ENCODE data around the gene COX8C. TPM values are rescaled to one million over a fixed set of nuclear protein-coding genes. Genes with fewer than 3 reads are reported as not detected.
A peak's percentile ranks its signal among the peaks of the same experiment; 100 is the strongest.

The COX8C gene
- total and polyA plus RNA-seq, 8 donors = not detected

- H3K27ac ChIP-seq = no peak overlapping the region
- H3K27me3 ChIP-seq = no peaks in the 10 kb centered on the region
- ATAC-seq (no peak), DNase-seq (no peak), FAIRE-seq (no peak)
- H3K4me1 ChIP-seq = peaks cover 0 to 11% (median 0%) of the 10 kb centered on the region in 3 donors
- H3K4me3 ChIP-seq = no peak overlapping the region
- intact Hi-C loops (cut with DNase I) = no loop called here
- TF ChIP-seq CTCF (IDR thresholded peaks at IDR 0.05) = no peak
- no peaks in the 10 kb centered on the region for H3K9me3 ChIP-seq
- WGBS, 2 donors = 96 to 98% methylated on average over 4 of the region's 4 CpGs
- H3K36me3 ChIP-seq = no peaks in the 10 kb centered on the region
Measured at GRCh38 chr14:93337143-93337753, 9.7 kb upstream of the COX8C start.

- Histone ChIP-seq H3K36me3 (no peaks in the 10 kb centered on the region), H3K4me3 (no peak overlapping the region), H3K27ac (no peak overlapping the region), H3K27me3 (no peaks in the 10 kb centered on the region), H3K9me3 (no peaks in the 10 kb centered on the region), H3K4me1 (peaks cover 0 to 11% (median 0%) of the 10 kb centered on the region in 3 donors)
- intact Hi-C loops (cut with DNase I) = no loop called here
- TF ChIP-seq CTCF (IDR thresholded peaks at IDR 0.05) = no peak
- no peak for FAIRE-seq
- 97% methylated on average over 7 of the region's 7 CpGs for WGBS, 2 donors
- ATAC-seq = no peak
- DNase-seq = peak in 1 of 6 donors; percentile 54
Measured at GRCh38 chr14:93337884-93338283, 9.1 kb upstream of the COX8C start.

GRCh38 chr14:93343266-93343665, 3.7 kb upstream of the COX8C start:
- intact Hi-C loops (cut with DNase I) = no loop called here
- FAIRE-seq (no peak), ATAC-seq (peak in 1 of 4 donors; percentile 25), DNase-seq (no peak)
- no peak overlapping the region for H3K4me3 ChIP-seq
- WGBS, 2 donors = 48 to 59% methylated on average over 1 of the region's 1 CpG
- no peak for TF ChIP-seq CTCF (IDR thresholded peaks at IDR 0.05)
- H3K4me1 ChIP-seq = no peaks in the 10 kb centered on the region
- no peaks in the 10 kb centered on the region for H3K9me3 ChIP-seq
- no peak overlapping the region for H3K27ac ChIP-seq
- no peaks in the 10 kb centered on the region for H3K36me3 ChIP-seq
- H3K27me3 ChIP-seq = no peaks in the 10 kb centered on the region

- Histone ChIP-seq H3K4me1 (no peaks in the 10 kb centered on the region), H3K27ac (no peak overlapping the region), H3K4me3 (no peak overlapping the region), H3K36me3 (no peaks in the 10 kb centered on the region), H3K27me3 (no peaks in the 10 kb centered on the region), H3K9me3 (no peaks in the 10 kb centered on the region)
- no peak for DNase-seq
- no peak for TF ChIP-seq CTCF (IDR thresholded peaks at IDR 0.05)
- 83 to 84% methylated on average over 2 of the region's 2 CpGs for WGBS, 2 donors
- intact Hi-C loops (cut with DNase I) = no loop called here
- FAIRE-seq = no peak
- ATAC-seq = no peak
Measured at GRCh38 chr14:93343797-93344196, 3.2 kb upstream of the COX8C start.

GRCh38 chr14:93347850-93348249, 868 bp downstream of the COX8C start:
- H3K4me1 ChIP-seq = no peaks in the 10 kb centered on the region
- WGBS, 2 donors = 86 to 93% methylated on average over 8 of the region's 8 CpGs
- FAIRE-seq (no peak), ATAC-seq (no peak), DNase-seq (no peak)
- intact Hi-C loops (cut with DNase I) = no loop called here
- H3K36me3 ChIP-seq = no peaks in the 10 kb centered on the region
- no peaks in the 10 kb centered on the region for H3K27me3 ChIP-seq
- no peak for TF ChIP-seq CTCF (IDR thresholded peaks at IDR 0.05)
- H3K9me3 ChIP-seq = no peaks in the 10 kb centered on the region
- H3K27ac ChIP-seq = no peak overlapping the region
- no peak overlapping the region for H3K4me3 ChIP-seq
